H1 (cell line): ENCODE data around the gene RNF145. TPM values are rescaled to one million over a fixed set of nuclear protein-coding genes. Genes with fewer than 3 reads are reported as not detected.

Experiments used
- CTCF ChIA-PET: fragments of 300-600 bp; sonication (Branson Sonifier 250); formaldehyde crosslinking; loops from one replicate; lab custom pipeline; 2021; ENCODE audit not compliant: partially characterized antibody; lab: Charles Lee
- POLR2A ChIA-PET: fragments of 300-600 bp; sonication (Branson Sonifier 250); formaldehyde crosslinking; loops from one replicate; lab custom pipeline; 2021; ENCODE audit warnings: inconsistent platforms; ENCODE audit not compliant: partially characterized antibody; lab: Charles Lee
- DNase-seq, 2 experiments: peaks; one replicate each; pipeline versions ENCODE4 v3.0.0 to v3.0.0-alpha.2; 2010 to 2022; ENCODE audit warnings: low spot score in 2 of 2, low read depth in 1 of 2, mixed read lengths in 1 of 2
- FAIRE-seq: peaks from 2 replicates; lab custom pipeline; 2011; peaks lifted over from hg19 to GRCh38; lab: Jason Lieb, UNC
- H2AFZ ChIP-seq: 2 replicates; pipeline ENCODE4 v1.8.1; 2012; ENCODE audit warnings: low read length, inconsistent platforms
- H2AK5ac ChIP-seq: 2 replicates; pipeline ENCODE4 v1.6.1; 2013; ENCODE audit warnings: low read depth, low read length
- H2BK120ac ChIP-seq: replicated peaks from 2 replicates; pipeline ENCODE3; 2013; ENCODE audit warnings: low read depth, low read length, inconsistent platforms
- H2BK12ac ChIP-seq: 2 replicates; pipeline ENCODE4 v1.6.1; 2013; ENCODE audit warnings: low read depth, low read length
- H2BK15ac ChIP-seq: 2 replicates; pipeline ENCODE4 v1.6.1; 2013; ENCODE audit warnings: low read length
- H2BK20ac ChIP-seq: 2 replicates; pipeline ENCODE4 v1.6.1; 2013; ENCODE audit warnings: low read length
- H2BK5ac ChIP-seq: 2 replicates; pipeline ENCODE4 v1.6.1; 2013; ENCODE audit warnings: low read depth, low read length
- H3K14ac ChIP-seq: 2 replicates; pipeline ENCODE4 v1.6.1; 2013; ENCODE audit warnings: inconsistent platforms; ENCODE audit not compliant: insufficient read length
- H3K18ac ChIP-seq: 2 replicates; pipeline ENCODE4 v1.6.1; 2013; ENCODE audit warnings: low read length; ENCODE audit errors: extremely low read depth
- H3K23ac ChIP-seq: 2 replicates; pipeline ENCODE4 v1.6.1; 2013; ENCODE audit warnings: inconsistent platforms; ENCODE audit not compliant: insufficient read length
- H3K23me2 ChIP-seq: 2 replicates; pipeline ENCODE4 v1.6.1; 2013; ENCODE audit warnings: low read depth, low read length
- H3K27ac ChIP-seq: 2 replicates; pipeline ENCODE4 v1.6.1; 2011; ENCODE audit warnings: low read depth, low read length, inconsistent platforms
- H3K27me3 ChIP-seq, 4 experiments: replicated peaks in 1 of 4; 1 replicate in 1 of 4; 2 replicates in 3 of 4; pipeline versions ENCODE4 v1.6.1 to v1.8.1; 2011 to 2013; ENCODE audit warnings: low read length in 3 of 4, mild to moderate bottlenecking in 3 of 4, inconsistent platforms in 2 of 4, mixed read lengths in 2 of 4, moderate library complexity in 1 of 4; ENCODE audit not compliant: control insufficient read depth in 3 of 4, insufficient read depth in 3 of 4; ENCODE audit errors: extremely low read depth in 1 of 4
- H3K36me3 ChIP-seq, 4 experiments: 2 replicates each; pipeline versions ENCODE4 v1.6.1 to v1.8.1; 2011 to 2013; ENCODE audit warnings: mild to moderate bottlenecking in 4 of 4, low read length in 3 of 4, moderate library complexity in 2 of 4, control low read depth in 1 of 4, inconsistent platforms in 1 of 4; ENCODE audit not compliant: insufficient read depth in 4 of 4, control insufficient read depth in 2 of 4
- H3K4ac ChIP-seq: replicated peaks from 2 replicates; pipeline ENCODE3; 2013; ENCODE audit warnings: low read length, low read depth, mixed read lengths, inconsistent platforms; ENCODE audit not compliant: insufficient read length
- H3K4me1 ChIP-seq, 4 experiments: replicated peaks in 1 of 4; 1 replicate in 1 of 4; 2 replicates in 3 of 4; pipeline versions ENCODE4 v1.6.1 to v1.8.1; 2011 to 2013; ENCODE audit warnings: low read length in 3 of 4, inconsistent platforms in 2 of 4, mixed read lengths in 1 of 4; ENCODE audit not compliant: insufficient read depth in 4 of 4, control insufficient read depth in 3 of 4
- H3K4me2 ChIP-seq, 2 experiments: 2 replicates each; pipeline versions ENCODE4 v1.6.1 to v1.8.1; 2011 to 2013; ENCODE audit warnings: low read depth in 2 of 2, low read length in 2 of 2, control low read depth in 1 of 2, inconsistent platforms in 1 of 2, mild to moderate bottlenecking in 1 of 2; ENCODE audit not compliant: insufficient read depth in 1 of 2
- H3K4me3 ChIP-seq, 4 experiments: fragments of 200-600, 300-600 bp in 1 of 4; sonication (generic), shearing (Covaris generic), sonication (Bioruptor Twin) in 1 of 4; 2 replicates each; pipeline versions ENCODE4 v1.5.1 to v1.8.1; 2011 to 2016; ENCODE audit warnings: low read length in 4 of 4, low read depth in 3 of 4, control low read depth in 2 of 4, inconsistent platforms in 2 of 4, mild to moderate bottlenecking in 2 of 4, mixed read lengths in 1 of 4, moderate library complexity in 1 of 4; ENCODE audit not compliant: insufficient read depth in 2 of 4; ENCODE audit errors: extremely low read depth in 1 of 4
- H3K56ac ChIP-seq: replicated peaks from 2 replicates; pipeline ENCODE3; 2013; ENCODE audit warnings: low read depth, mild to moderate bottlenecking, mixed read lengths, low read length, inconsistent platforms; ENCODE audit not compliant: insufficient read length
- H3K79me1 ChIP-seq: 2 replicates; pipeline ENCODE4 v1.6.1; 2013; ENCODE audit warnings: low read depth, low read length, control low read depth
- H3K79me2 ChIP-seq, 2 experiments: 2 replicates each; pipeline versions ENCODE4 v1.6.1 to v1.8.1; 2012 to 2013; ENCODE audit warnings: low read length in 2 of 2, mild to moderate bottlenecking in 2 of 2, inconsistent platforms in 1 of 2; ENCODE audit not compliant: insufficient read depth in 2 of 2, control insufficient read depth in 1 of 2
- H3K9ac ChIP-seq, 4 experiments: replicated peaks in 1 of 4; 1 replicate in 1 of 4; 2 replicates in 3 of 4; pipeline versions ENCODE4 v1.6.1 to v1.8.1; 2011 to 2013; ENCODE audit warnings: low read depth in 3 of 4, low read length in 3 of 4, control low read depth in 2 of 4, mild to moderate bottlenecking in 2 of 4, moderate library complexity in 2 of 4, inconsistent platforms in 1 of 4; ENCODE audit errors: extremely low read depth in 1 of 4
- H3K9me3 ChIP-seq, 2 experiments: 2 replicates each; pipeline versions ENCODE4 v1.6.1 to v1.8.1; 2012 to 2013; ENCODE audit warnings: mild to moderate bottlenecking in 2 of 2, moderate library complexity in 2 of 2, control low read depth in 1 of 2, inconsistent platforms in 1 of 2, low read depth in 1 of 2, low read length in 1 of 2, mixed read lengths in 1 of 2; ENCODE audit not compliant: insufficient read depth in 2 of 2
- H4K20me1 ChIP-seq, 2 experiments: replicated peaks in 1 of 2; 2 replicates each; pipeline versions ENCODE3 to v1.8.1; 2011 to 2013; ENCODE audit warnings: inconsistent platforms in 2 of 2, low read length in 2 of 2, mild to moderate bottlenecking in 1 of 2; ENCODE audit not compliant: insufficient read depth in 2 of 2, control insufficient read depth in 1 of 2
- H4K5ac ChIP-seq: 2 replicates; pipeline ENCODE4 v1.6.1; 2013; ENCODE audit warnings: low read length, low read depth, mixed read lengths, inconsistent platforms; ENCODE audit not compliant: insufficient read length
- H4K8ac ChIP-seq: 2 replicates; pipeline ENCODE4 v1.8.0; 2013; ENCODE audit warnings: mild to moderate bottlenecking, moderate library complexity, low read length, inconsistent platforms; ENCODE audit not compliant: insufficient read depth; ENCODE audit errors: extremely low read depth
- H4K91ac ChIP-seq: replicated peaks from 2 replicates; pipeline ENCODE3; 2013; ENCODE audit warnings: low read length, mixed read lengths, inconsistent platforms; ENCODE audit not compliant: insufficient read length
- ASH2L ChIP-seq: fragments of 200-600, 300-600 bp; sonication (generic); IDR thresholded peaks from one replicate; pipeline ENCODE4 v1.7.1; 2017; ENCODE audit warnings: low read length
- CBX8 ChIP-seq: fragments of 300-800, 300-1000 bp; sonication (generic); IDR thresholded peaks from 2 replicates; pipeline ENCODE4 v1.7.1; 2016; ENCODE audit warnings: low read depth, low read length, borderline replicate concordance
- SIX5 ChIP-seq: IDR thresholded peaks from 2 replicates; pipeline ENCODE4 v1.6.1; 2011; ENCODE audit warnings: mild to moderate bottlenecking, low read depth, low read length
- polyA plus RNA-seq, 7 experiments: library from polyadenylated mRNA; depleted of rRNA in 3 of 7; stranded (reverse) in 5 of 7; unstranded in 2 of 7; fragments of >200 nt in 5 of 7; fragments of 200-250 nt in 2 of 7; gene quantifications; 1 replicate in 5 of 7; 2 replicates in 1 of 7; 4 replicates in 1 of 7; pipeline versions ENCODE4 v1.2.1 to v1.2.3, GENCODE V29; 2011 to 2013; ENCODE audit warnings: missing spikeins in 2 of 7, mixed read lengths in 2 of 7
- total RNA-seq: library from RNA; stranded (reverse); fragmentation: NEBNext Ultra II Directional; extraction: Animal tissue kit (Norgen Biotek cat#: 25700); gene quantifications from 2 replicates; pipeline ENCODE4 v1.2.1, GENCODE V29; 2021

RNF145 gene
- total and polyA plus RNA-seq, 2 of the 8 experiments (the other 6 are each of a cell fraction or from before 2014, with no cell fraction given), result 34.2 to 72.5 TPM

DNA sequence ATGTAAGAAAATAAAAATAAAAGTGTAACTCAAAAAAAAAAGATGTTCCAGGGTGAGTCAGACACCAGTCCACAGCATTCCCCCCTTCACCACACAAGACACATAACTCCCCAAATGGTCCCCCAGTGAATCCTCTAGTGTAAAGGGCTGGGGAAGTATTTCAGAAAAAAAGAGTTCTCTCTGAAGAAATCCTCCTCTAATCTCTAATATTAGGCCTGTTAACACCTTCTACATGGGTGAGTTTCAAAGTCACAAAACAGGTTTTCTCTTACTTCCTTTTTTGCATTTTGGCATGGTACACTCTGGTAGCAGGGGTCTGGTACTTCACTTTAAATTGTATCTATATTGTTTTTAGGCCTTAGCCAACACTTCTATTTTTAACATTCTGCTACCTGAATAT, 28.2 kb downstream of the RNF145 start:
- no peak overlapping the region for H2AK5ac ChIP-seq
- no peak for FAIRE-seq
- no peak for DNase-seq
- no peak overlapping the region for H3K4ac ChIP-seq
- peaks cover 0 to 1% of the 10 kb centered on the region in 2 experiments for H4K20me1 ChIP-seq
- H2AFZ ChIP-seq, result no peak overlapping the region
- peaks cover 0 to 5% (median 0%) of the 10 kb centered on the region in 4 experiments; a peak in 1 of 7 replicates for H3K4me1 ChIP-seq
- no peak overlapping the region for H3K14ac ChIP-seq
- ChIA-PET POLR2A (no interaction called here), CTCF (no interaction called here)
- no peak overlapping the region for H3K56ac ChIP-seq
- no peak overlapping the region for H3K27ac ChIP-seq
- H3K18ac ChIP-seq, result no peak overlapping the region
- H4K5ac ChIP-seq, result no peak overlapping the region
- H3K27me3 ChIP-seq, result no peaks in the 10 kb centered on the region
- H2BK15ac ChIP-seq, result no peak overlapping the region
- H2BK5ac ChIP-seq, result no peak overlapping the region
- H3K4me2 ChIP-seq, result no peak overlapping the region
- H3K9ac ChIP-seq, result no peak overlapping the region
- H3K79me1 ChIP-seq, result no peaks in the 10 kb centered on the region
- no peaks in the 10 kb centered on the region; a peak in 1 of 4 replicates for H3K79me2 ChIP-seq
- H3K4me3 ChIP-seq, result no peak overlapping the region
- no peak for TF ChIP-seq SIX5
- no peak for TF ChIP-seq CBX8
- TF ChIP-seq ASH2L, result no peak
- H4K91ac ChIP-seq, result no peak overlapping the region
- no peak overlapping the region for H3K23ac ChIP-seq
- no peak overlapping the region for H2BK120ac ChIP-seq
- no peaks in the 10 kb centered on the region for H3K23me2 ChIP-seq
- H2BK12ac ChIP-seq, result no peak overlapping the region
- H4K8ac ChIP-seq, result no peak overlapping the region
- peaks cover 0 to 7% (median 0%) of the 10 kb centered on the region in 4 experiments; a peak in 1 of 8 replicates for H3K36me3 ChIP-seq
- H3K9me3 ChIP-seq, result no peaks in the 10 kb centered on the region
- no peak overlapping the region for H2BK20ac ChIP-seq
